Fibroblast of the aortic adventitia (primary cell): ENCODE data around the gene ADAMTSL2. TPM values are rescaled to one million over a fixed set of nuclear protein-coding genes. Genes with fewer than 3 reads are reported as not detected.

ENCODE experiments used
- DNase-seq: peaks from one replicate; pipeline ENCODE4 v3.0.0-alpha.2; 2010; ENCODE audit warnings: low read depth
- H3K4me3 ChIP-seq: 2 replicates; pipeline ENCODE4 v1.5.1; 2011; ENCODE audit warnings: low read depth, mild to moderate bottlenecking, control low read depth, low read length, moderate library complexity
- total RNA-seq: library from RNA; depleted of rRNA; stranded (reverse); fragments of >200 nt; gene quantifications from 2 replicates; pipeline ENCODE4 v1.2.3, GENCODE V29; 2012; ENCODE audit warnings: low replicate concordance
- TF ChIP-seq, protein P1 (sequence below): IDR thresholded peaks from 2 replicates; pipeline ENCODE4 v1.5.1; 2011; ENCODE audit warnings: mild to moderate bottlenecking, low read length, control low read depth, inconsistent platforms; ENCODE audit not compliant: insufficient read depth

ADAMTSL2 gene
- total RNA-seq, 1 donor: not detected

DNA sequence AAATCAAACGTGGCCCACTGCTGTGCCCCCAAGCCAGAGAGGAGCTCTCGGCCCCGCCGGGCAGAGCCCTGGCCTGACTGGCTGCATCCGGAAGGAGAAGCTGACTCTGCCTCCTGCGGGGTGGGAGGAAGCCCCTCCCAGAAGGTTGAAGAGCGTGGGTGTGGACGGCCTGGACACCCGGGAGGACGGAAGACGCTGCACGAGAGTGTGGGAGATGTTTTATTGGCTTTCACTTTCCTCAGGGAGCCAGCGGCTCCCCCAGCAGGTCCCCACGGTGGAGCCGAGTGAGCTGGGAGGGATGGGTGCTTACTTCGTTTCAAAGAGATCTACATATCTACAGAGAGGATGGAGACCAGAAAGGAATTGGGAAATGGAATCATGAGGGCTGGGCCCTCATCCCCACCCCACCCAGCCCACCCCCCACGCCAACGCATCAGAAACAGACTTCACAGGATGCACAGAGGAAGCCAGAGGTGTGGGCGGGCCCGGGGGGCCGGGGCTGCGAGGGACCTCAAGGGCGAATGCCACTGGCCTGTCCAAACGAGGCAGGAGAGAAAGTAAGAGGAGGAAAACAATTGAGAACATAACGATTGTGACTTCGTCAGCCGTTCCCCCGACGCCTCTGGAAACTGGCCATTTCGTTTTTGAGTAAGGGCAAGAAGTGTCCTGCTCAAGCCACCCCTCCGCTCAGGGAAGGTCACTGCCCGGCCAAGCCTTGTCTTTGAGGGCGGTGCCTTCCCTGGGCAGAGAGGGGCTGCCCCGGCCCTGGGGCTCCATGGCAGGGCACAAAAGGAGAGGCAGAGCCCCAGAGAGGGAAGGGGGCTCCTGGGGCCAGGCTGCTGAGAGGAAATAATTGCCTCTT is 42.6 kb downstream of the ADAMTSL2 start:
- no peak for DNase-seq
- TF ChIP-seq, protein P1, sequence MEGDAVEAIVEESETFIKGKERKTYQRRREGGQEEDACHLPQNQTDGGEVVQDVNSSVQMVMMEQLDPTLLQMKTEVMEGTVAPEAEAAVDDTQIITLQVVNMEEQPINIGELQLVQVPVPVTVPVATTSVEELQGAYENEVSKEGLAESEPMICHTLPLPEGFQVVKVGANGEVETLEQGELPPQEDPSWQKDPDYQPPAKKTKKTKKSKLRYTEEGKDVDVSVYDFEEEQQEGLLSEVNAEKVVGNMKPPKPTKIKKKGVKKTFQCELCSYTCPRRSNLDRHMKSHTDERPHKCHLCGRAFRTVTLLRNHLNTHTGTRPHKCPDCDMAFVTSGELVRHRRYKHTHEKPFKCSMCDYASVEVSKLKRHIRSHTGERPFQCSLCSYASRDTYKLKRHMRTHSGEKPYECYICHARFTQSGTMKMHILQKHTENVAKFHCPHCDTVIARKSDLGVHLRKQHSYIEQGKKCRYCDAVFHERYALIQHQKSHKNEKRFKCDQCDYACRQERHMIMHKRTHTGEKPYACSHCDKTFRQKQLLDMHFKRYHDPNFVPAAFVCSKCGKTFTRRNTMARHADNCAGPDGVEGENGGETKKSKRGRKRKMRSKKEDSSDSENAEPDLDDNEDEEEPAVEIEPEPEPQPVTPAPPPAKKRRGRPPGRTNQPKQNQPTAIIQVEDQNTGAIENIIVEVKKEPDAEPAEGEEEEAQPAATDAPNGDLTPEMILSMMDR: no peak
- no peak overlapping the region for H3K4me3 ChIP-seq

DNA sequence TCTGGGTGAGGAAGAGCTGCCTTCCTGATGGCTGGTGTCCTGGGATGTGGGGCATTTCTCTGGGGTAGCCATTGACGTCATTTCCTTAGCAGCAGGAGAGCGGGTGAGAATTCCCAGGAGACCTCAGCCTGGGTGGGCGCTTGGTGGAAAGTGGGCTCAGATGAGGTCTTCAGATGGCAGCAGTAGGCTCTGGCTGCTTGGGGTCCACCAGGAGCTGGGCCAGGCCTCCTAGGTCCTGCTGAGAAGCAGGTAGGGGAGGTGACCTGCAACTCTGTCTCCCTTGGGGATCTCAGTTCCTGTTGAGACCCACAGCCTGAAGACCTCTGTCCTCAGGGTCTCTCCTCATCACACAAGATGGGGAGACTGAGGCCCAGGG is 43.2 kb downstream of the ADAMTSL2 start:
- no peak overlapping the region for H3K4me3 ChIP-seq
- TF ChIP-seq, protein P1: no peak
- no peak for DNase-seq

DNA sequence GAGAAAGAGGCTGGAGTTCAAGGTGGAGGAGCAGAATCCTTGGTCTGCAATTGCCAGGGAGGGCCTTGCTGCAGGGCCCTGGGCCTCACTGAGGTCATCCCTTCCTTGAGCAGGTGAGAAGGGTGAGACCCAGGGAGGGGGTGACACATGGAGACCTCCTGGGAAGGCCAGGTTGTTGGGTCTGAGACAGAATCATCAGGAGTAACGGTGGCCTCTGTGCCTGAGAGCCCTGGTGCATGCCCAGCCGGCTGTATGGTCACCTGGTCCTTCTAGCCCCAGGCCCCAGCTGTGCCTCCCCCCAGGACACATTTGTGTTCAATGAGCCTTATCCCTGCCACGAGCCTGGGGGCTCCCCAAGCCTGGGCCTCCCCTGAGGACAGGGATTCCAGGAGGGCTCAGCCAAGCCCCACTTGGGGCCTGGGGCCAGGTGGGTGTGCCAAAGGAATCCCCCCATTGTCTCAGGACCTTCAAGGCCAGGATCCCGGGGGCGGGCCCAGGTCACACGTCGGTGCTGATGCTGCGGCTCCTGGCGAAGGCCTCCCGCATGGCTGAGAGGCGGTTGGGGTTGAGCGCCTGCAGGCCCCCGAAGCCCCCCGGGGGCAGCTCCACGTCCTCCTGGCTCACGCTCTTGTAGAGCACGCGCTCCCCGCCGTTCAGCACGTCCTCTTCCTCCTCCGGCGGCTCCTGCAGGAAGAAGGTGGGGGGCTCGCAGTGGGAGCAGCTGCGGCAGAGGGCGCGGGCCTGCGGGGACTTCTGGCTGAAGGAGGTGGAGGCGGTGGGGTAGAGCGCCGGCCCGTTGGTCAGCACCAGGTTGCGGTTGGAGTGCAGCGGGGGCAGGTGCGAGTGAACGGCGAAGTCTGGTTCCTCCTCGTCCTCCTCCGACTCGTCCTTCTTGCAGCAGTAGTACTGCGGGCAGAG is 44.3 kb downstream of the ADAMTSL2 start:
- no peak for DNase-seq
- H3K4me3 ChIP-seq: no peak overlapping the region
- TF ChIP-seq, protein P1: no peak

DNA sequence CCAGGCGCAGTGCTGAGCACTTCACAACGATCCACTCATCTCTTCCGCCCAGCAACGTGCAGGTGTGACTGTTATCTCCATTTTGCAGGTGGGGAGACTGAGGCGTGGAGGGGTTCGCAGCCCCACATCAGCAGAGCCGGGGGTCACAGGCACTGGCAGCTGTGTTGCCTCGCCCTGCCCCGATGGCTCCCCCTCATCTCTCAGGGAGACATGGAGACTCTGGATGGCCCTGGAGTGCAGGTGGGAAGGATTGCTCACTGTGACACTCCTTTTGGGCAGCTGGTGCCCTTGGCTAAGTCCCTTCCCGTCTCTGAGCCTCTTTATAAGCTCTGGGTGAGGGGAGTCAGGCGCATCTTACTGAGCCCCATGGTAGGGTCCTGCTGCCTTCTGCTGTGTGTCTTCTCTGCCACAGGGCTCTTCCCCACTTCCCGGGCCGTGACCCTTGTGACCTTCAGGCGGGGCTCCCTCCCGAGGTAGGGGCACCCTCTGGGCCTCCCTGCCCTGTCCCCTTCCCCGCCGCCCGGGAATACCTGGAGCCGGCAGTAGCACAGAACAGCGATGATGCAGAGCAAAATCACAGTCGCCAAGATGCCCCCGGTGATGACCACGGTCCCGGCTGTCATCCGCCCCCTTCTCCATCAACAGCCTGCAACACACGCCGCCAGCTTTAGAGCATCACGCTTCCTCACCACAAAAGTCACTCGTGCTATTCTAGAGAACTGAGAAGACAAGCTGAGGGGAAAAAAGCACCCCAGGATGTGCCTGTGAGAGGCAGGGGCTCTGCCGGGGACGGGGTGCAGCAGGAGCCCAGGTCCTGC is 45.3 kb downstream of the ADAMTSL2 start:
- TF ChIP-seq, protein P1: no peak
- no peak overlapping the region for H3K4me3 ChIP-seq
- DNase-seq: no peak

DNA sequence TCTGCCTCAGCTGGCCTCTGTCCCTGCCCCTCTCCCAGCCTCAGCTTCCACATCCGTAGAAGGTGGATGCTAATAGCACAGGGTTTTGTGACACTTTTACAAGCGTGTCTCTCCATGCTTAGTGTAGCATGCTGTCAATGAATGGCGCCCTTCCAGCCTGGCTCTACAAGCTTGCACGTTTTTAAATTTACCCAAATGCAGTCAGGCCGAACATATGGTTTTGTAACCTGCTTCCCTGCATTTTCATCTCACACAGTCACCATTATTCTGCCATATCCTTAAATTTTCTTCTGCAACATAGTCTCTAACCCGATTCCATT is 45.9 kb downstream of the ADAMTSL2 start:
- no peak for DNase-seq
- H3K4me3 ChIP-seq: no peak overlapping the region
- TF ChIP-seq, protein P1: no peak

DNA sequence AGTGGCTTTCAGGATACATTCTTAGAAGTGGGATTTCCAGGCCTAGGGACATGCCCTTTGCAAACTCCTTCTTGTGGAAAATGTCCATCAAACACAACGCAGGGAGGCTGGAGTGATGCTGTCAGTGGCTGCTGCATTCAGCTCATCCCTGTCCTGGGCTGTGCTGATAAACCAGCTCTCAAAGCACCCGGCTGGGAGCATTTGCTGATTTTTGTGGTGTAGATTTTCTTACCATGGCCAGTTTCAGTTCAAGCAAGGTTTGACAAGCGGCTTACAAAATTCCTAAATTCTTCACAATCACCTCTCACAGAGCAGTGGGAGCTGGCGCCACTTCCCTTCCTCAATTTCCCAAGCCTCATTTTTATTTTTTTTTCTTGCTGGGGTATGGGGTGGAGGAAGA is 46.5 kb downstream of the ADAMTSL2 start:
- no peak for DNase-seq
- TF ChIP-seq, protein P1: no peak
- no peak overlapping the region for H3K4me3 ChIP-seq
